Thymus (tissue), 11 donors: ENCODE results near the gene ZNF354B. TPM values are rescaled to one million over a fixed set of nuclear protein-coding genes. Genes with fewer than 3 reads are reported as not detected.

Experiments
- DNase-seq, 9 donors: peaks; one replicate each; pipeline ENCODE4 v3.0.0-alpha.2; 2013; ENCODE audit warnings: low spot score in 9 of 9, low read depth in 6 of 9, missing footprints in 1 of 9
- H3K27ac ChIP-seq, 2 donors: one replicate each; pipeline ENCODE4 v1.5.1; 2013; ENCODE audit warnings: control low read depth in 1 of 2, low read depth in 1 of 2, low read length in 1 of 2, mild to moderate bottlenecking in 1 of 2, moderate library complexity in 1 of 2
- H3K27me3 ChIP-seq, 2 donors: one replicate each; pipeline ENCODE4 v1.5.1; 2013; ENCODE audit warnings: low read length in 1 of 2; ENCODE audit not compliant: control insufficient read depth in 2 of 2, insufficient read depth in 1 of 2
- H3K36me3 ChIP-seq, 2 donors: one replicate each; pipeline ENCODE4 v1.5.1; 2013; ENCODE audit warnings: low read length in 1 of 2, mild to moderate bottlenecking in 1 of 2, moderate library complexity in 1 of 2; ENCODE audit not compliant: control insufficient read depth in 2 of 2, insufficient read depth in 2 of 2
- H3K4me1 ChIP-seq, 2 donors: one replicate each; pipeline ENCODE4 v1.5.1; 2013; ENCODE audit warnings: low read length in 2 of 2; ENCODE audit not compliant: control insufficient read depth in 2 of 2, insufficient read depth in 2 of 2
- H3K4me3 ChIP-seq, 2 donors: one replicate each; pipeline ENCODE4 v1.5.1; 2013; ENCODE audit warnings: low read length in 2 of 2, control low read depth in 1 of 2, mild to moderate bottlenecking in 1 of 2
- H3K9me3 ChIP-seq, 2 donors: one replicate each; pipeline ENCODE4 v1.5.1; 2013; ENCODE audit warnings: low read length in 1 of 2, mild to moderate bottlenecking in 1 of 2; ENCODE audit not compliant: control insufficient read depth in 2 of 2, insufficient read depth in 1 of 2
- WGBS: extraction: QIAGEN DNeasy Blood & Tissue Kit; methylation state at CpG from one replicate; pipeline ENCODE4 v1.1.7; 2013; 5-methylcytosine and 5-hydroxymethylcytosine counted together
- polyA plus RNA-seq: library from polyadenylated mRNA; stranded (reverse); fragments of 200-250 nt; gene quantifications from one replicate; pipeline ENCODE4 v1.2.3, GENCODE V29; 2013
- total RNA-seq: library from RNA; stranded (reverse); fragments of 120-200 nt; gene quantifications from one replicate; pipeline ENCODE4 v1.2.4, GENCODE V29; 2013
- donor health status: healthy.

Gene ZNF354B
- total and polyA plus RNA-seq, 2 donors = 11.9 to 18.6 TPM

GRCh38 chr5:178899289-178899688 is 39.5 kb downstream of the ZNF354B start:
- Histone ChIP-seq H3K9me3 (peaks cover 1 to 9% of the 10 kb centered on the region in 2 donors), H3K27me3 (peaks cover 3 to 15% of the 10 kb centered on the region in 2 donors), H3K36me3 (no peaks in the 10 kb centered on the region), H3K27ac (no peak overlapping the region), H3K4me3 (no peak overlapping the region), H3K4me1 (no peaks in the 10 kb centered on the region)
- no peak for DNase-seq
- WGBS = 96% methylated on average over 5 of the region's 5 CpGs

- peaks cover 1 to 4% of the 10 kb centered on the region in 2 donors for H3K9me3 ChIP-seq
- H3K27me3 ChIP-seq = no peaks in the 10 kb centered on the region
- no peaks in the 10 kb centered on the region for H3K4me1 ChIP-seq
- H3K4me3 ChIP-seq = no peak overlapping the region
- H3K27ac ChIP-seq = no peak overlapping the region
- no peak for DNase-seq
- WGBS = 76% methylated on average over 3 of the region's 3 CpGs
- H3K36me3 ChIP-seq = no peaks in the 10 kb centered on the region
These were observed 43.1 kb downstream of the ZNF354B start for GRCh38 chr5:178902849-178903248.

GRCh38 chr5:178931846-178932760 is 72.3 kb downstream of the ZNF354B start:
- Histone ChIP-seq H3K27me3 (no peaks in the 10 kb centered on the region), H3K9me3 (peaks cover 13 to 51% of the 10 kb centered on the region in 2 donors), H3K4me3 (no peak overlapping the region), H3K36me3 (no peaks in the 10 kb centered on the region), H3K27ac (no peak overlapping the region), H3K4me1 (no peaks in the 10 kb centered on the region)
- DNase-seq = no peak
- WGBS = 98% methylated on average over 11 of the region's 11 CpGs

Other genes starting within 250 kb of the ZNF354B start
- gene CLK4, start 232.9 kb upstream of the ZNF354B start, total RNA-seq = 58.0 TPM
- 103 TPM for gene CLK4, start 232.9 kb upstream of the ZNF354B start, polyA plus RNA-seq
- 9.3 TPM for gene ZNF354A, start 129.3 kb upstream of the ZNF354B start, total RNA-seq
- gene ZNF354A, start 129.3 kb upstream of the ZNF354B start, polyA plus RNA-seq = 21.7 TPM
- 1.4 TPM for gene ZFP2, start 36.0 kb downstream of the ZNF354B start, total RNA-seq
- 2.5 TPM for gene ZFP2, start 36.0 kb downstream of the ZNF354B start, polyA plus RNA-seq
- 0.61 TPM for gene ZNF454, start 81.2 kb downstream of the ZNF354B start, total RNA-seq
- 1.0 TPM for gene ZNF454, start 81.2 kb downstream of the ZNF354B start, polyA plus RNA-seq
- gene GRM6, start 135.4 kb downstream of the ZNF354B start, total RNA-seq = not detected
- gene GRM6, start 135.4 kb downstream of the ZNF354B start, polyA plus RNA-seq = 0.02 TPM
- gene ZNF879, start 163.9 kb downstream of the ZNF354B start, total RNA-seq = 5.9 TPM
- 5.9 TPM for gene ZNF879, start 163.9 kb downstream of the ZNF354B start, polyA plus RNA-seq
- gene ZNF354C, start 200.4 kb downstream of the ZNF354B start, total RNA-seq = 6.0 TPM
- gene ZNF354C, start 200.4 kb downstream of the ZNF354B start, polyA plus RNA-seq = 2.3 TPM